Lung microvascular endothelial cell (primary cell): Measurements from ENCODE around the gene PSME1. TPM values are rescaled to one million over a fixed set of nuclear protein-coding genes. Genes with fewer than 3 reads are reported as not detected.

Experiments used
- DNase-seq, 2 donors: peaks; one replicate each; pipeline versions ENCODE4 v3.0.0 to v3.0.0-alpha.2; 2010; ENCODE audit warnings: low read depth in 2 of 2
- total RNA-seq: library from RNA; depleted of rRNA; stranded (reverse); fragments of >200 nt; gene quantifications from 2 replicates; pipeline ENCODE4 v1.2.1, GENCODE V29; 2014

Gene PSME1
- total RNA-seq, 1 donor from 2014 or later, result 114 TPM

- no peak for DNase-seq
Measured at GRCh38 chr14:24129410-24129998, 6.5 kb upstream of the PSME1 start.

- no peak for DNase-seq
Measured at GRCh38 chr14:24130380-24130716, 5.6 kb upstream of the PSME1 start, which contains the start of gene FITM1. Gene FITM1, plus strand, starts transcription at chr14:24130659. Its CDS starts 905 bp downstream, at chr14:24131564.

GRCh38 chr14:24130717-24131548, 5.1 kb upstream of the PSME1 start:
- DNase-seq, result peak in 1 of 2 donors; percentile 82

- DNase-seq, result no peak
Measured at GRCh38 chr14:24131549-24131966, 4.4 kb upstream of the PSME1 start.

GRCh38 chr14:24132061-24132685, 3.8 kb upstream of the PSME1 start:
- DNase-seq, result peak in 1 of 2 donors; percentile 34

- DNase-seq, result no peak
Measured at GRCh38 chr14:24132976-24133375, 3.0 kb upstream of the PSME1 start.

- DNase-seq, result no peak
Measured at GRCh38 chr14:24133735-24134134, 2.3 kb upstream of the PSME1 start.

GRCh38 chr14:24135584-24135833, 485 bp upstream of the PSME1 start:
- no peak for DNase-seq

- DNase-seq, result no peak
Measured at GRCh38 chr14:24136684-24137528, 912 bp downstream of the PSME1 start.

GRCh38 chr14:24137529-24138395, 1.8 kb downstream of the PSME1 start:
- DNase-seq, result no peak

- no peak for DNase-seq
Measured at GRCh38 chr14:24138396-24139271, 2.6 kb downstream of the PSME1 start.

- DNase-seq, result no peak
Measured at GRCh38 chr14:24139272-24139934, 3.4 kb downstream of the PSME1 start.

GRCh38 chr14:24141097-24141880, 5.3 kb downstream of the PSME1 start, which contains the start of gene EMC9:
Gene EMC9, minus strand, starts transcription at chr14:24141591. Its CDS starts 287 bp downstream, at chr14:24141304.
- DNase-seq, result peak; percentile 99

- DNase-seq, result no peak
Measured at GRCh38 chr14:24143511-24143910, 7.5 kb downstream of the PSME1 start.

GRCh38 chr14:24144451-24144850, 8.5 kb downstream of the PSME1 start:
- no peak for DNase-seq

- no peak for DNase-seq
Measured at GRCh38 chr14:24145219-24145618, 9.2 kb downstream of the PSME1 start.

- peak in 1 of 2 donors; percentile 8 for DNase-seq
Measured at GRCh38 chr14:24145690-24146452, 9.9 kb downstream of the PSME1 start.
